Activated CD4-positive, alpha-beta T cell treated with anti-CD3 and anti-CD28 coated beads, Interleukin-2, amount 50 U/mL, for 4 hours (primary cell): ENCODE data around the gene ZNF263.
"Not testable (repeated sequence)": the region's sequence is repeated elsewhere in the genome, so short reads cannot be mapped to it uniquely, and the experiment has no call there.

Experiments used
- DNase-seq, 2 experiments: peaks; one replicate each; pipeline ENCODE4 v3.0.0-alpha.2; 2020

The ZNF263 gene

GRCh38 chr16:3270718-3271117, 12.6 kb upstream of the ZNF263 start:
- not testable (repeated sequence) for DNase-seq

- not testable (repeated sequence) for DNase-seq
Measured at GRCh38 chr16:3271281-3271680, 12.0 kb upstream of the ZNF263 start.

DNA sequence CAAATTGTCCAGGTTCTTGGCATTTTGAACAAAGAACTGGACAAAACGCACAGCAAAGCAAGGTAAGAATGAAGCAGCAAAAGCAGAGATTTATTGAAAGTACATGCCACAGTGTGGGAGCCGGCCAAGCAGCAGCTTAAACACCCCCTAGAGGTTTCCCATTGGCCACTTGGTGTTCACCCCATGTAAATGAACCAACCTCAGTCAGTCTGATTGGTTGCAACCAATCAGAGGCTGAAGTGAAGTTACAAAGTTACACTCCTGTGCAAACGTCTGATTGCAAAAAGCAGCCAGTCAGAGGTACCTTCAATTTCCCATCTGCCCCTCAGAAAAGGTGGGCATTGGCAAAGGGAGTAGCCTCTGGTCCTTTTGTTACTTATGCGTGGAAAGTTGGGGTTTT, 8.8 kb upstream of the ZNF263 start:
- no peak for DNase-seq

GRCh38 chr16:3274947-3275346, 8.3 kb upstream of the ZNF263 start:
- DNase-seq = no peak

- DNase-seq = no peak
Measured at GRCh38 chr16:3276679-3277078, 6.6 kb upstream of the ZNF263 start.

GRCh38 chr16:3281222-3281820, 2.0 kb upstream of the ZNF263 start:
- no peak for DNase-seq

DNA sequence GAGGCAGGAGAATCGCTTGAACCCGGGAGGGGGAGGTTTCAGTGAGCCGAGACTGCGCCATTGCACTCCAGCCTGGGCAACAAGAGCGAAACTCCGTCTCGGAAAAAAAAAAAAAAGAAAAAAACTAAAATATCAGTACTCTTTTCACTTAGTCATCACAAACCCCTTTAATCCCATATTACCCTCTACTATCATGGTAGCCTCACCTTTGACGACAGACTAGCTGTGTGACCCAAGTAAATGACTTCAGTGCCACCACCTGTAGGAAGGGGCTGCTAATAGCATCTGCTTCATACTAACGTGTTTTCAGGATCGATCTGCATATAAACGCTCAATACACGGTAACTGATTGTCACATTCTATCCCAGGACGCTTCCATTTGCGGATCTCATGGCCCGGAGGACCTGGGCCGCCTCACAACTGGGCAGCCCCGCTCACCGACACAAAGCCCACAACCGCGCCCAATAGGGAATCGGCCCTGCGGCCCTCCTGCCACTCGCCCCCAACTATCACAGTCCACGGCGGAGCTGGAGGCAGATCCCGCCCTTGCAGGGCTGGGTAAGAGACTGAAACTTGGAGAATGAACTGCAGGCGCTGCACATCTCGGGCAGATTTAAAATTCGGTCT, 1.1 kb upstream of the ZNF263 start:
- DNase-seq = no peak

GRCh38 chr16:3283543-3284447, 504 bp downstream of the ZNF263 start:
- peak in 1 of 2 experiments; percentile 4 for DNase-seq

GRCh38 chr16:3285131-3285530, 1.8 kb downstream of the ZNF263 start:
- no peak for DNase-seq

- DNase-seq = no peak
Measured at GRCh38 chr16:3289998-3290673, 6.8 kb downstream of the ZNF263 start.

DNA sequence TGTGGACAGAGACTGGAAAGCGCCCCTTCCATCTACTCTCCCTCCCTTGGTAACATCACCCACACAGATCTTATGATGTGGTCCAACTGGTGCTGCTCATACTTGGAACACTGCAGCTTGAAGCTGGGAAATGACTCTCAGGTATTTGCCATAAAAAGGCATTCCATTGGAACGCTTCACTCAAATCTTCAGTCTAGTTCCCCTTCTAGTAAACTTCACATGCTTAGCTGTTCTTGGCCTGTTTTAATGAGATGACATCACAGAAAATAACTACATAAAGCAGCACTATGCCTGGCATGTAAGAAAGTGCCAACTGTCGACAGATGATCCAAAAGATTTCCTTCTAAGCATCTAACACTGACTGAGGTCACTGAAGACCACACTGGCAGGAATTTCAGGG, 9.3 kb downstream of the ZNF263 start:
- no peak for DNase-seq

- DNase-seq = no peak
Measured at GRCh38 chr16:3295209-3295608, 11.9 kb downstream of the ZNF263 start.

GRCh38 chr16:3295783-3296182, 12.5 kb downstream of the ZNF263 start:
- DNase-seq = no peak

GRCh38 chr16:3304370-3304769, 21.1 kb downstream of the ZNF263 start:
- DNase-seq = no peak

GRCh38 chr16:3305109-3306068, 22.1 kb downstream of the ZNF263 start, which contains the start of the genes TIGD7 and ZNF75A:
Gene TIGD7 (minus strand): TSS chr16:3305430. CDS start chr16:3300614, 4,816 bp downstream.
Gene ZNF75A (plus strand): TSS chr16:3305497. CDS start chr16:3308429, 2,932 bp downstream.
- DNase-seq = peak; percentile 70 to 77

- DNase-seq = no peak
Measured at GRCh38 chr16:3306078-3306477, 22.8 kb downstream of the ZNF263 start.

- no peak for DNase-seq
Measured at GRCh38 chr16:3311496-3311895, 28.2 kb downstream of the ZNF263 start.

- DNase-seq = no peak
Measured at GRCh38 chr16:3317315-3317999, 34.2 kb downstream of the ZNF263 start.

DNA sequence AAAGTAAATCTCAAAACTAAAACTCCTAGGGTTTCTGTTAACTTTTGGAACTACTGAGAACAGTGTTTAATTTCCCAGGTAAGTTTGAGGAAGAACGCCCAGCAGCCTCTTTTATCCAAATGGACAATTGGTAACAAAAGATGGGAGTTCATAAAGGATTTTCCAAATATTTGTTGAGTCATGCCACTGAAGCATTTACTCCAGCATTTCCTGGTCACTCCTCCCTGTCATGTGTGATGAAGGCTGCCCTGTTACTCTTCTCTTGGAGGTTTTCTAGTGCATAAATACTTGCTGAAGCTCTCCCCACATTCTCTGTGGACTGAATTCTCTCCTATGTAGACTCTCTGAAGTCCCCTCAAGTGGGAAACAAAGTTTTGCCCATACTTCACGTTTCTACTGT, 38.5 kb downstream of the ZNF263 start:
- DNase-seq = no peak

DNA sequence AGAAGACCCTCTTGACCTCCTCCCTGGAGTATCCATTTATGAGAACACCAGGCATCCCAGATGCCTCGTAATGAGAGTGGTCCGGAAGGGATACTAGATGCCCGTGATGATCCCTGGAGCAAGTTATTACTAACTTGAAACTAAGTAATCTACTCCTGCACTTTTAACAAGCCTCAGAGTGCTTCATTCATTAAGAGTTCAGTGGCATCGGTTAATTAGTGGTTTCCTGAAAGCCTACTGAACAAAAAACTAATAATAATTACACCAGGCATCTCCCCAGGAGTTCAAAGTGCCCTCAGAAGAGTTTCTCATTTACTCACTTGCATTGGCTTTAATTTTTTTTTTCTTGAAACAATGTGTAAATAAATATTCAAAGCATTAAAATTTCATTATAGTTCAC, 44.2 kb downstream of the ZNF263 start:
- no peak for DNase-seq

DNA sequence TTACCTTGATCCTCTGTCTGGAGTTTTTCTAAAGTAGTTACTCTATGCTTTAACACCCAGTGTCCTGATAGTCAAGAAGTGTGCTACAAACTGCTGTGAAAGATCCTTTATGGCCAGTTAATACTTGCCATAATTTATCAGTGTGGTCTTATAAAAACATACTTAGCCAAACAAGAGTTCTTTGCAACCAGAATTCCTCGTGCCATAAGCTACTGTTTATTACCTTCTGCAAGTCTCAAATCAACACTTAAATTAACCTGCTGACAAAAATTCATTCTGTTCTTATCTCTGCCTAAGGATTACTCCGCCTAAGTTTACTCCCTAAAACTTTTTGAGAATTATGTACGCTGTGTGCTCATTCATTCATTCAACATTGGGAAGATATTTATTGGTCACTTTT, 44.8 kb downstream of the ZNF263 start:
- no peak for DNase-seq
